ENCODE data around the gene SLC7A8. TPM values are rescaled to one million over a fixed set of nuclear protein-coding genes. Genes with fewer than 3 reads are reported as not detected.

Gene SLC7A8
- total RNA-seq, 1 donor from 2014 or later: 3.3 TPM

GRCh38 chr14:23127861-23128260, 55.6 kb downstream of the SLC7A8 start:
- no peak overlapping the region for H3K4me3 ChIP-seq (ENCODE audit: low read depth, low read length)
- TF ChIP-seq, protein P1, sequence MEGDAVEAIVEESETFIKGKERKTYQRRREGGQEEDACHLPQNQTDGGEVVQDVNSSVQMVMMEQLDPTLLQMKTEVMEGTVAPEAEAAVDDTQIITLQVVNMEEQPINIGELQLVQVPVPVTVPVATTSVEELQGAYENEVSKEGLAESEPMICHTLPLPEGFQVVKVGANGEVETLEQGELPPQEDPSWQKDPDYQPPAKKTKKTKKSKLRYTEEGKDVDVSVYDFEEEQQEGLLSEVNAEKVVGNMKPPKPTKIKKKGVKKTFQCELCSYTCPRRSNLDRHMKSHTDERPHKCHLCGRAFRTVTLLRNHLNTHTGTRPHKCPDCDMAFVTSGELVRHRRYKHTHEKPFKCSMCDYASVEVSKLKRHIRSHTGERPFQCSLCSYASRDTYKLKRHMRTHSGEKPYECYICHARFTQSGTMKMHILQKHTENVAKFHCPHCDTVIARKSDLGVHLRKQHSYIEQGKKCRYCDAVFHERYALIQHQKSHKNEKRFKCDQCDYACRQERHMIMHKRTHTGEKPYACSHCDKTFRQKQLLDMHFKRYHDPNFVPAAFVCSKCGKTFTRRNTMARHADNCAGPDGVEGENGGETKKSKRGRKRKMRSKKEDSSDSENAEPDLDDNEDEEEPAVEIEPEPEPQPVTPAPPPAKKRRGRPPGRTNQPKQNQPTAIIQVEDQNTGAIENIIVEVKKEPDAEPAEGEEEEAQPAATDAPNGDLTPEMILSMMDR (conservative IDR thresholded peaks at IDR 0.05; ENCODE audit: low read depth, low read length): no peak
- no peak for DNase-seq (ENCODE audit: low read depth)

DNA sequence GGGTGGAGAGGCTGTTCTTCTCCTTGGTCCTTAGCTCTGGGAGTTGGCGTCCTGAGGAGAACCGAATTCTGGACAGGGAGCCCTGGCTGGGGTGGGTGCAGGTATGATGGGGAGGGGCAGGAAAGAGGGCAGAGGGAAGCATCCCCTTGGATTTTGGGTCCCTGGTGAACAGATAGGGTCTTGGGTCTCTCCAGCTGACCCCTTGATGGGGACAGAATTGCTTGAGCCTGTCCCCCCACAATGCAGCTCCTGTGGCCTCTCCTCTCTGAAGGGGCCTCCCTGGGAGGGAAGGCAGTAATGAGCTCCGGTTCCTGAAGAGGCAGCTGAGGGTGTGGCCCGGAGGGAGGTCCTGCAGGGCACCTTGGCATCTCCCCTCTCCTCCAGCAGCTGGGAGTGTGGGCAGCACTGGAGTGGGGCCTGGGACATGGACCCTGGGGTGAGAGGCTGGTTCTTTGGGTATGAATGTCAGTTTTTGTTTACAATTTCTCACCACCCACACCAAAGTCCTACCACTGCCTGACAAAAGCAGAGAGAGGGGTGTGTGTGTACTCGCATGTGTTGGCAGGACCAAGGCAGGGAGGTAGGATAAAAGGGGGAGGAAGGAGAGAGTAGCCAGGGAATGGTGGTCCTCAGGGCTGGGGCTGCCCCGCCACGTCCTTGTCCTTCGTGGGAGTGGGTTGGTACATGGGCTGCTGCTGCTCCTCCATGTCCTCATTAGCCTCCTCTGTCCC, 56.7 kb downstream of the SLC7A8 start:
- H3K4me3 ChIP-seq (ENCODE audit: low read depth, low read length): no peak overlapping the region
- TF ChIP-seq, protein P1 (conservative IDR thresholded peaks at IDR 0.05; ENCODE audit: low read depth, low read length): no peak
- no peak for DNase-seq (ENCODE audit: low read depth)

GRCh38 chr14:23125933-23126524, 57.4 kb downstream of the SLC7A8 start:
- H3K4me3 ChIP-seq (ENCODE audit: low read depth, low read length): no peak overlapping the region
- no peak for DNase-seq (ENCODE audit: low read depth)
- TF ChIP-seq, protein P1 (conservative IDR thresholded peaks at IDR 0.05; ENCODE audit: low read depth, low read length): no peak

GRCh38 chr14:23125011-23125410, 58.4 kb downstream of the SLC7A8 start:
- DNase-seq (ENCODE audit: low read depth): no peak
- no peak overlapping the region for H3K4me3 ChIP-seq (ENCODE audit: low read depth, low read length)
- TF ChIP-seq, protein P1 (conservative IDR thresholded peaks at IDR 0.05; ENCODE audit: low read depth, low read length): no peak

GRCh38 chr14:23124337-23124954, 59.0 kb downstream of the SLC7A8 start:
- no peak overlapping the region for H3K4me3 ChIP-seq (ENCODE audit: low read depth, low read length)
- TF ChIP-seq, protein P1 (conservative IDR thresholded peaks at IDR 0.05; ENCODE audit: low read depth, low read length): no peak
- DNase-seq (ENCODE audit: low read depth): no peak

DNA sequence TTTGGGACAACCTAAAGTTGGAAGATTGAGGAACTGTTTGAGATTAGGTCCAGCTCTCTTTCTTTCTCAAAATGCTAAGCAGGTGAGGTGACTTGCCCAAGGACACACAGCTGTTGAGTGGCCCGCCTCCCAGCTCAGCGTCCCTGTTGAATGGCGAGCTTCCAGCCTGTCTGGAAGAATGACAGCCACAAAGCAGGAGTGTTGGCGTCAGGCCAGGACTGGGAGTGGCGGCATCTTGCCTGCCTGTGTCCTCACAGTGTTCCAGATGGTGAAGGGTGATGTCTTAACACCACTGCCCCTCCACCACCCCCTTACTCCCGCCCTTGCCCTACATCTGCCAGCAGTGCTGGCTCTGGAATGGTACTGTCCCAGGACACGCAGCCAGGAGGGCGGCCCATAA, 60.0 kb downstream of the SLC7A8 start:
- H3K4me3 ChIP-seq (ENCODE audit: low read depth, low read length): no peak overlapping the region
- TF ChIP-seq, protein P1 (conservative IDR thresholded peaks at IDR 0.05; ENCODE audit: low read depth, low read length): no peak
- DNase-seq (ENCODE audit: low read depth): no peak

Data from epithelial cell of proximal tubule (primary cell).